ENCODE results near the gene NUP153. TPM values are rescaled to one million over a fixed set of nuclear protein-coding genes. Genes with fewer than 3 reads are reported as not detected.
A peak's percentile ranks its signal among the peaks of the same experiment; 100 is the strongest.

The NUP153 gene
- total RNA-seq, 1 experiment from 2014 or later: 67.0 TPM

GRCh38 chr6:17599877-17600526 lies 106.7 kb downstream of the NUP153 start, which contains the start of gene FAM8A1:
FAM8A1 (plus strand) TSS chr6:17600302; CDS start chr6:17600410, 108 bp downstream.
- ChIA-PET CTCF (interaction anchor here (0.6 to 2.4 kb wide), 13 partner anchors 11 to 522 kb away, joined by 3 to 11 read pairs (median 3); partner anchors contain the start of gene NHLRC1), POLR2A (interaction anchor here (0.5 to 1.7 kb wide), 8 partner anchors 10 to 1539 kb away, joined by 3 to 10 read pairs (median 4); partner anchors contain the start of gene NUP153)
- Mint-ChIP-seq H3K27ac (peak within 1 kb of the TSS; percentile 83), H3K9me3 (no peaks in the 10 kb centered on the region), H3K27me3 (ENCODE audit: low read depth) (no peaks in the 10 kb centered on the region), H3K4me3 (peak within 1 kb of the TSS; percentile 74), H3K36me3 (no peaks in the 10 kb centered on the region), H3K4me1 (peaks cover 13% of the 10 kb centered on the region)
- TF ChIP-seq ZNF121 (CRISPR knock-in tag; IDR thresholded peaks at IDR 0.05) (0 out of 2 replicates have a peak, but pooled peaks have one; percentile 39), ZNF671 (CRISPR knock-in tag; IDR thresholded peaks at IDR 0.05) (no peak), TEAD1 (CRISPR knock-in tag; IDR thresholded peaks at IDR 0.05) (no peak), NR2C2 (CRISPR knock-in tag; IDR thresholded peaks at IDR 0.05) (no peak), FOXP4 (CRISPR knock-in tag; IDR thresholded peaks at IDR 0.05) (peak; percentile 76; the same call in 1 of the 2 replicates), E2F5 (CRISPR knock-in tag; IDR thresholded peaks at IDR 0.05) (0 out of 2 replicates have a peak, but pooled peaks have one; percentile 25), CREB1 (CRISPR knock-in tag; IDR thresholded peaks at IDR 0.05) (0 out of 2 replicates have a peak, but pooled peaks have one; percentile 55), ZNF281 (CRISPR knock-in tag; IDR thresholded peaks at IDR 0.05) (peak; percentile 61; the same call in 1 of the 2 replicates), RORB (CRISPR knock-in tag; IDR thresholded peaks at IDR 0.05) (no peak), TEAD4 (CRISPR knock-in tag; IDR thresholded peaks at IDR 0.05) (no peak), GABPB1 (CRISPR knock-in tag; IDR thresholded peaks at IDR 0.05) (peak; percentile 69), SP1 (CRISPR knock-in tag; conservative IDR thresholded peaks at IDR 0.05) (peak; percentile 90), JAZF1 (CRISPR knock-in tag; IDR thresholded peaks at IDR 0.05) (no peak), FOXK1 (CRISPR knock-in tag; IDR thresholded peaks at IDR 0.05) (peak; percentile 85)
- TF ChIP-seq, protein P1, sequence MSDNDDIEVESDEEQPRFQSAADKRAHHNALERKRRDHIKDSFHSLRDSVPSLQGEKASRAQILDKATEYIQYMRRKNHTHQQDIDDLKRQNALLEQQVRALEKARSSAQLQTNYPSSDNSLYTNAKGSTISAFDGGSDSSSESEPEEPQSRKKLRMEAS (CRISPR knock-in tag; IDR thresholded peaks at IDR 0.05): peak; percentile 26; the same call in 1 of the 2 replicates
- ATAC-seq: peak; percentile 93
- DNase-seq (ENCODE audit: low spot score): peak; percentile 97

GRCh38 chr6:17596085-17596484 lies 110.6 kb downstream of the NUP153 start:
- no peaks in the 10 kb centered on the region for H3K9me3 Mint-ChIP-seq
- POLR2A ChIA-PET: no interaction called here
- DNase-seq (ENCODE audit: low spot score) (no peak), ATAC-seq (no peak)
- no peaks in the 10 kb centered on the region for H3K36me3 Mint-ChIP-seq
- no peak overlapping the region for H3K27ac Mint-ChIP-seq
- no peaks in the 10 kb centered on the region for H3K27me3 Mint-ChIP-seq (ENCODE audit: low read depth)
- no peak overlapping the region for H3K4me3 Mint-ChIP-seq
- H3K4me1 Mint-ChIP-seq: peaks cover 8% of the 10 kb centered on the region; the same call in 1 of the 2 replicates
- CTCF ChIA-PET: no interaction called here
- TF ChIP-seq, protein P2, sequence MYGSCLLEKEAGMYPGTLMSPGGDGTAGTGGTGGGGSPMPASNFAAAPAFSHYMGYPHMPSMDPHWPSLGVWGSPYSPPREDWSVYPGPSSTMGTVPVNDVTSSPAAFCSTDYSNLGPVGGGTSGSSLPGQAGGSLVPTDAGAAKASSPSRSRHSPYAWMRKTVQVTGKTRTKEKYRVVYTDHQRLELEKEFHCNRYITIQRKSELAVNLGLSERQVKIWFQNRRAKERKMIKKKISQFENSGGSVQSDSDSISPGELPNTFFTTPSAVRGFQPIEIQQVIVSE (CRISPR knock-in tag; IDR thresholded peaks at IDR 0.05; ENCODE audit: borderline replicate concordance): no peak
- TF ChIP-seq ZNF416 (CRISPR knock-in tag; IDR thresholded peaks at IDR 0.05): no peak
- no peak for TF ChIP-seq CREB1 (CRISPR knock-in tag; IDR thresholded peaks at IDR 0.05)
- TF ChIP-seq NFYB (CRISPR knock-in tag; conservative IDR thresholded peaks at IDR 0.05; ENCODE audit: low read depth): no peak
- no peak for TF ChIP-seq NR1H2 (CRISPR knock-in tag; IDR thresholded peaks at IDR 0.05)
- no peak for TF ChIP-seq ZNF671 (CRISPR knock-in tag; IDR thresholded peaks at IDR 0.05)
- TF ChIP-seq, protein P3, sequence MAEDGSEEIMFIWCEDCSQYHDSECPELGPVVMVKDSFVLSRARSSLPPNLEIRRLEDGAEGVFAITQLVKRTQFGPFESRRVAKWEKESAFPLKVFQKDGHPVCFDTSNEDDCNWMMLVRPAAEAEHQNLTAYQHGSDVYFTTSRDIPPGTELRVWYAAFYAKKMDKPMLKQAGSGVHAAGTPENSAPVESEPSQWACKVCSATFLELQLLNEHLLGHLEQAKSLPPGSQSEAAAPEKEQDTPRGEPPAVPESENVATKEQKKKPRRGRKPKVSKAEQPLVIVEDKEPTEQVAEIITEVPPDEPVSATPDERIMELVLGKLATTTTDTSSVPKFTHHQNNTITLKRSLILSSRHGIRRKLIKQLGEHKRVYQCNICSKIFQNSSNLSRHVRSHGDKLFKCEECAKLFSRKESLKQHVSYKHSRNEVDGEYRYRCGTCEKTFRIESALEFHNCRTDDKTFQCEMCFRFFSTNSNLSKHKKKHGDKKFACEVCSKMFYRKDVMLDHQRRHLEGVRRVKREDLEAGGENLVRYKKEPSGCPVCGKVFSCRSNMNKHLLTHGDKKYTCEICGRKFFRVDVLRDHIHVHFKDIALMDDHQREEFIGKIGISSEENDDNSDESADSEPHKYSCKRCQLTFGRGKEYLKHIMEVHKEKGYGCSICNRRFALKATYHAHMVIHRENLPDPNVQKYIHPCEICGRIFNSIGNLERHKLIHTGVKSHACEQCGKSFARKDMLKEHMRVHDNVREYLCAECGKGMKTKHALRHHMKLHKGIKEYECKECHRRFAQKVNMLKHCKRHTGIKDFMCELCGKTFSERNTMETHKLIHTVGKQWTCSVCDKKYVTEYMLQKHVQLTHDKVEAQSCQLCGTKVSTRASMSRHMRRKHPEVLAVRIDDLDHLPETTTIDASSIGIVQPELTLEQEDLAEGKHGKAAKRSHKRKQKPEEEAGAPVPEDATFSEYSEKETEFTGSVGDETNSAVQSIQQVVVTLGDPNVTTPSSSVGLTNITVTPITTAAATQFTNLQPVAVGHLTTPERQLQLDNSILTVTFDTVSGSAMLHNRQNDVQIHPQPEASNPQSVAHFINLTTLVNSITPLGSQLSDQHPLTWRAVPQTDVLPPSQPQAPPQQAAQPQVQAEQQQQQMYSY (CRISPR knock-in tag; IDR thresholded peaks at IDR 0.05): no peak
- TF ChIP-seq PRRX2 (CRISPR knock-in tag; IDR thresholded peaks at IDR 0.05): no peak
- TF ChIP-seq, protein P4, sequence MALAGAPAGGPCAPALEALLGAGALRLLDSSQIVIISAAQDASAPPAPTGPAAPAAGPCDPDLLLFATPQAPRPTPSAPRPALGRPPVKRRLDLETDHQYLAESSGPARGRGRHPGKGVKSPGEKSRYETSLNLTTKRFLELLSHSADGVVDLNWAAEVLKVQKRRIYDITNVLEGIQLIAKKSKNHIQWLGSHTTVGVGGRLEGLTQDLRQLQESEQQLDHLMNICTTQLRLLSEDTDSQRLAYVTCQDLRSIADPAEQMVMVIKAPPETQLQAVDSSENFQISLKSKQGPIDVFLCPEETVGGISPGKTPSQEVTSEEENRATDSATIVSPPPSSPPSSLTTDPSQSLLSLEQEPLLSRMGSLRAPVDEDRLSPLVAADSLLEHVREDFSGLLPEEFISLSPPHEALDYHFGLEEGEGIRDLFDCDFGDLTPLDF (CRISPR knock-in tag; IDR thresholded peaks at IDR 0.05): no peak

All from WTC11 (cell line).